Stimulated activated CD8-positive, alpha-beta memory T cell treated with anti-CD3 and anti-CD28 coated beads, Interleukin-7, amount 100 ng/mL, for 24 hours (primary cell): Measurements from ENCODE around the gene MSH5.
A peak's percentile ranks its signal among the peaks of the same experiment; 100 is the strongest.

Experiments used
- DNase-seq: peaks from one replicate; pipeline ENCODE4 v3.0.0-alpha.2; 2020; ENCODE audit warnings: low read depth

Gene MSH5

GRCh38 chr6:31760790-31761189 is 21.0 kb downstream of the MSH5 start:
- DNase-seq, result no peak

GRCh38 chr6:31761343-31761742 is 21.5 kb downstream of the MSH5 start:
- DNase-seq, result no peak

DNA sequence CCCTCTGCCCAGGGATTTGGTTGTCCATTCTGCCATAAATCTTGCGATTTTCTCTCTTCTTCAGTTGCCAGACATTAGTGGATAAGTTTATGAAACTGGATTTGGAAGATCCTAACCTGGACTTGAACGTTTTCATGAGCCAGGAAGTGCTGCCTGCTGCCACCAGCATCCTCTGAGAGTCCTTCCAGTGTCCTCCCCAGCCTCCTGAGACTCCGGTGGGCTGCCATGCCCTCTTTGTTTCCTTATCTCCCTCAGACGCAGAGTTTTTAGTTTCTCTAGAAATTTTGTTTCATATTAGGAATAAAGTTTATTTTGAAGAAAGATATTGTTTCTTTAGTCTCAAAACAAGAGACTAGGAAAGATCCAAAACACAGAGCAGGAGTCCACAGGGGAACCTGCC is 22.6 kb downstream of the MSH5 start, which contains the start of gene SAPCD1:
Gene SAPCD1, plus strand, starts transcription at position 301 of the 400 bp plus-strand sequence. CDS start 399 bp downstream, outside the sequence.
- DNase-seq, result no peak

DNA sequence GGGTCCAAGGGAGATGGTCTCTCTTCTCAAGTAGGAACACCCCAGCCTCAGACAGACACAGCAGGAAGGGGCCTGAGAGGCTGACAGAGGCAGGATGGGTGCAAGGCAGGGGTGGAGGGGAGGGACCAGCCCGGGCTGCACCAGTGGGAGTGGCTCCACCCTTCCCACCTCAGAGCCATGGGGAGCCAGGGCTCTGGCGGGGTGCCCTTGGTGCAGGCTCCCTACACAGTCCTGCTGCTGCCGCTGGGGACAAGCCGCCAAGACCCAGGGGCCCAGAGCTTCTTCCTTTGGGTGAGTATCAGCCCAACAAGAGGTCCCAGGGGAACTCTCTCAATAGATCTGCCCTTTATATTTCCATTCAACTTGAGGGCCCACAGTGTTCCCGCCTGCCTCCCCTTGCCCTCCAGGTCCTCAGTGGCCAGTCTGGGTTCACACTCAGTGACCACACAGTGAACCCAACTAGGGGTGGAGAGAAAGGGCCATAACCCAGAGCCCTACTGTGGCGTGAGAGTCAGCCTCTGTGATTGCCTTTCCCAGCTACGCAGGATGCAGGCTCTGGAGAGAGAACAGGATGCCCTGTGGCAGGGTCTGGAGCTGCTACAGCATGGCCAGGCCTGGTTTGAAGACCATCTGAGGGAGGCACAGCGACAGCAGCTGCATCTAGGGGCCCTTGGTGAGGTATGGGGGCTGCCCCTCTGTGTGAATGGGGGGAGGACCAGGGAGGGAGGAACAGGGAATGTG is 23.2 kb downstream of the MSH5 start:
- no peak for DNase-seq

DNA sequence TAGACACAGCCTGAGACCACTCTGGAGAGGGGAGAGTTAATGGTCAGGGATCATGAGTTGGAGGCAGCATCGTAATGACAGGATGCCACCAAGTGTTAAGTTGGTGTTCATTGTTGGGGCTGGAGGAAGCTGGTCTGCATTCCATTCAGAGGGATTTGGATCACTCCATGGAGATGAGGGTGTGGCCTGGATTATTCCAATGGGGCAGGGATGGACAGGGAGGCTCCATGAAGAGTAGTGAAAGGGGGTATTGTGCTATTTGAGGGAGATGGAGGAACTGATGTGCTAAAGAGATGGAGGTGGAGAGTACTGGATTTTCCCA is 23.8 kb downstream of the MSH5 start:
- DNase-seq, result no peak

DNA sequence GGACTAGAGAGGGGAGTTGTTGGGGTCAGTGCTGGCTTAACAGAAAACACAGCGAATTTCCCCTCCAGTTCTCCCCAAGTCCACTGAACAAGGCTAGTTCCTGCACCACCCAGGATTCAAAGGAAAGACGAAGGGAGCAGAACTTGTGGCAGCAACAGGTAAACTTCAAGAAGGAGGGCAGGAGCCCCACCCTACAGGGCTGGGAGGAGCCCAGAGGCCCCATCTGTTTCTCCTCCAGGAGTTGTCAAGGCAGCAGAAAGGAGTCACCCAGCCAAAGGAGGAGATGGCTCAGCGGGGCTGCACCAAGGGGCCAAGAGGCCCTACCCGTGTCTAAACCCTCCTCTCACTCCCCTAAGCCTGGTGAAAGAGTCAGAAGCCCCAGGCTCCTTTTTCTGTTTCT is 24.4 kb downstream of the MSH5 start:
- DNase-seq, result no peak

GRCh38 chr6:31765559-31765909 is 25.7 kb downstream of the MSH5 start:
- no peak for DNase-seq

- no peak for DNase-seq
Observed at GRCh38 chr6:31765910-31766794, 26.3 kb downstream of the MSH5 start.

DNA sequence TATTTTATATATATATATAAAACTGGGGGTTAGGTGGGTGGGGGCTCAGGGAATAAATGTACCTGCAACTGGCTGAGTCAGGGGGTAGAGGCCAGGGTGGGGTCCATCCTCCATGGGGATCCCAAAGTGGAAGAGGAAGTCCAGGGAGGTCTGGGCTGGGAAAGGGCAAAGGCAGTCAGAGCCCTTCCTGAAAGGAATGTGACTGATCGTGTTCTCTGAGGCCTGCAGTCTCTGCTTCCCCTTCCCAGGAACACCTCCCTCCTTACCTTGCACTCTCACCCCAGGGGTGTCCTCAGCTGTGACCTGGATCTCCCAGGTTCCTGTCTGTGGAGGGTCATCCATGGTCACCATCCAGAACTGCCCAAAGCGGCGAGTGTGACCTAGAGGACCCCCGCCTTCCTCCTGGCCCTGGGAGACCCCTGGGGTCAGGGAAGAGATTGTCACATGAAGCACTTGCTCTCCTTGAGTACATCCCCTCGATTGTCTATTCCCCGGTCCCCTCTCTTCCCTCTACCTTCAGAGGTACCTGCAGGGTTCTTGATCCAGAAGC is 27.4 kb downstream of the MSH5 start:
- DNase-seq, result no peak

- no peak for DNase-seq
Observed at GRCh38 chr6:31768363-31769257, 28.8 kb downstream of the MSH5 start.

DNA sequence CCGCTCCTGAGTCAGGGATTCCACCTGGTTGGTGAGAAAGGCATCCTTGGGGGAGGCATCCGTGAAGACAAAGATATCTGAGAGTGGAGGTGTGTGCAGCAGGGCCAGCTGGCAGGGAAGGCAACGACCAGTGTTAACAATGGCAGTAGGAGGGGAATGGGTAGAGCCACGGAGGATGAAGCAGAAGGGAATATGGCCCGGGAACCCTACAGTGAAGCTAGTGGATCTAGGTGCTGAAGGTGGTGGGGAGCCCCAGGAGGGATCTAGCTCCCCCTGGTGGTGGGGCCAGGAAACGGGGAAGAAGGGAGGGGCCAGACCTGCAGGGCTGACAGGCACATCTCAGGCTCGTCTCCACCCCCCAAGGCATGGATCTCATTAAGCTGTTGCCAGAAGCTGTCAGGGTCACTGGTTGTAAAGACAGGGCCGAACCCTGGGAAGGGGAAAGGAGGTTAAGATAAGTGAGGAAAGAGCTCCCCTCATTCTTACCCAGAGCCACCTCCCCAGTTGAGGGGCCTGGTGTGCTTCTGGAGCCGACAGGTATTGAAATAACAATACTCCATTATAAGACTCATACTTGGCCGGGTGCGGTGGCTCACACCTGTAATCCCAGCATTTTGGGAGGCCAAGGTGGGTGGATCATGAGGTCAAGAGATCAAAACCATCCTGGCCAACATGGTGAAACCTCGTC is 30.0 kb downstream of the MSH5 start:
- DNase-seq, result peak; percentile 68

GRCh38 chr6:31770860-31771259 is 31.1 kb downstream of the MSH5 start:
- DNase-seq, result no peak

- no peak for DNase-seq
Observed at GRCh38 chr6:31771992-31772358, 32.2 kb downstream of the MSH5 start.

GRCh38 chr6:31775184-31775583 is 35.4 kb downstream of the MSH5 start:
- DNase-seq, result no peak

- no peak for DNase-seq
Observed at GRCh38 chr6:31775633-31776484, 36.1 kb downstream of the MSH5 start.

- no peak for DNase-seq
Observed at GRCh38 chr6:31776485-31776988, 36.7 kb downstream of the MSH5 start.

- peak; percentile 52 for DNase-seq
Observed at GRCh38 chr6:31776989-31777666, 37.3 kb downstream of the MSH5 start, which contains the start of gene VWA7. VWA7 (minus strand) TSS chr6:31777328; CDS start chr6:31776779, 549 bp downstream.

- DNase-seq, result no peak
Observed at GRCh38 chr6:31777667-31778050, 37.9 kb downstream of the MSH5 start.

- DNase-seq, result no peak
Observed at GRCh38 chr6:31778193-31778592, 38.4 kb downstream of the MSH5 start.
